OCI-LY1 (cell line): ENCODE data around the gene WDR43.

ENCODE experiments used
- H2AFZ ChIP-seq: fragments of 200-600 bp; sonication (generic), shearing (Covaris generic); 2 replicates; pipeline ENCODE4 v1.6.0; 2014; ENCODE audit warnings: antibody characterized with exemption, mild to moderate bottlenecking, low read length
- H3F3A ChIP-seq: fragments of 200-600 bp; sonication (generic), shearing (Covaris generic); 2 replicates; pipeline ENCODE4 v1.6.0; 2014; ENCODE audit warnings: mild to moderate bottlenecking, antibody characterized with exemption, low read length, moderate library complexity; ENCODE audit not compliant: insufficient read depth
- H3K27ac ChIP-seq: fragments of 200-600 bp; sonication (generic); 2 replicates; pipeline ENCODE4 v1.5.1; 2014; ENCODE audit warnings: low read length, mixed run types, mild to moderate bottlenecking, low read depth; ENCODE audit not compliant: poor library complexity, severe bottlenecking
- H3K27me3 ChIP-seq: fragments of 200-600 bp; sonication (generic); 2 replicates; pipeline ENCODE4 v1.6.0; 2014; ENCODE audit warnings: antibody characterized with exemption, mild to moderate bottlenecking, low read length, moderate library complexity; ENCODE audit not compliant: insufficient read depth
- H3K36me3 ChIP-seq: fragments of 200-600 bp; sonication (generic); 2 replicates; pipeline ENCODE4 v1.6.1; 2014; ENCODE audit warnings: mild to moderate bottlenecking, antibody characterized with exemption, low read length, moderate library complexity, mixed read lengths; ENCODE audit not compliant: insufficient read depth
- H3K4me1 ChIP-seq: fragments of 200-600 bp; sonication (generic); 2 replicates; pipeline ENCODE4 v1.5.1; 2014; ENCODE audit warnings: mild to moderate bottlenecking, low read length, moderate library complexity; ENCODE audit not compliant: insufficient read depth, severe bottlenecking
- H3K4me2 ChIP-seq: fragments of 200-600 bp; sonication (generic), shearing (Covaris generic); 2 replicates; pipeline ENCODE4 v1.6.1; 2014; ENCODE audit warnings: low read length
- H3K4me3 ChIP-seq: fragments of 200-600 bp; sonication (generic); 2 replicates; pipeline ENCODE4 v1.5.1; 2014; ENCODE audit warnings: low read length, low read depth, mild to moderate bottlenecking, mixed read lengths; ENCODE audit not compliant: poor library complexity, severe bottlenecking
- H3K79me2 ChIP-seq: fragments of 200-600 bp; shearing (Covaris generic); 2 replicates; pipeline ENCODE4 v1.6.1; 2016; ENCODE audit warnings: mixed run types, low read length, mixed read lengths; ENCODE audit not compliant: insufficient read depth
- H3K9ac ChIP-seq: fragments of 200-600 bp; sonication (generic), shearing (Covaris generic); 2 replicates; pipeline ENCODE4 v1.6.1; 2014; ENCODE audit warnings: mild to moderate bottlenecking, low read length, mixed read lengths
- H3K9me2 ChIP-seq: fragments of 200-600 bp; sonication (generic), shearing (Covaris generic); 2 replicates; pipeline ENCODE4 v1.6.1; 2014; ENCODE audit warnings: low read depth, mild to moderate bottlenecking, low read length, mixed read lengths
- H3K9me3 ChIP-seq: fragments of 200-600 bp; shearing (Covaris generic); 2 replicates; pipeline ENCODE4 v1.6.1; 2014; ENCODE audit warnings: low read length, mixed read lengths
- H4K20me1 ChIP-seq: fragments of 200-600 bp; sonication (generic), shearing (Covaris generic); 2 replicates; pipeline ENCODE4 v1.6.0; 2016; ENCODE audit warnings: mild to moderate bottlenecking, low read length; ENCODE audit not compliant: insufficient read depth
- CTCF ChIP-seq: fragments of 200-600 bp; sonication (generic), shearing (Covaris generic); IDR thresholded peaks from 2 replicates; pipeline ENCODE4 v1.5.1; 2017; ENCODE audit warnings: mild to moderate bottlenecking, antibody characterized with exemption, low read length, moderate library complexity, mixed read lengths
- EZH2 ChIP-seq: fragments of 200-600 bp; sonication (generic), shearing (Covaris generic); IDR thresholded peaks from 2 replicates; pipeline ENCODE4 v1.8.0; 2017; ENCODE audit warnings: borderline replicate concordance, mixed run types, mild to moderate bottlenecking, antibody characterized with exemption, low read length, moderate library complexity, mixed read lengths

WDR43 gene

GRCh38 chr2:28958689-28959088 is 64.2 kb downstream of the WDR43 start:
- no peak for TF ChIP-seq EZH2
- TF ChIP-seq CTCF: peak; percentile 65
- H2AFZ ChIP-seq: no peak overlapping the region
- H3K9me2 ChIP-seq: no peaks in the 10 kb centered on the region
- H3K4me2 ChIP-seq: no peak overlapping the region
- no peaks in the 10 kb centered on the region for H3K36me3 ChIP-seq
- no peak overlapping the region for H3K9ac ChIP-seq
- no peaks in the 10 kb centered on the region for H4K20me1 ChIP-seq
- no peaks in the 10 kb centered on the region for H3K79me2 ChIP-seq
- H3K27me3 ChIP-seq: no peaks in the 10 kb centered on the region
- H3K4me1 ChIP-seq: no peaks in the 10 kb centered on the region
- H3K27ac ChIP-seq: no peak overlapping the region
- no peaks in the 10 kb centered on the region for H3F3A ChIP-seq
- H3K4me3 ChIP-seq: no peak overlapping the region
- H3K9me3 ChIP-seq: no peaks in the 10 kb centered on the region

GRCh38 chr2:28960401-28960800 is 65.9 kb downstream of the WDR43 start:
- no peaks in the 10 kb centered on the region for H3K79me2 ChIP-seq
- no peak overlapping the region for H3K4me2 ChIP-seq
- no peak overlapping the region for H3K27ac ChIP-seq
- no peak overlapping the region for H2AFZ ChIP-seq
- no peaks in the 10 kb centered on the region for H4K20me1 ChIP-seq
- no peaks in the 10 kb centered on the region for H3K4me1 ChIP-seq
- H3F3A ChIP-seq: no peaks in the 10 kb centered on the region
- no peaks in the 10 kb centered on the region for H3K36me3 ChIP-seq
- H3K9me3 ChIP-seq: no peaks in the 10 kb centered on the region
- no peak for TF ChIP-seq CTCF
- no peak for TF ChIP-seq EZH2
- H3K4me3 ChIP-seq: no peak overlapping the region
- no peaks in the 10 kb centered on the region; the same call in 1 of the 2 replicates for H3K27me3 ChIP-seq
- no peaks in the 10 kb centered on the region for H3K9me2 ChIP-seq
- H3K9ac ChIP-seq: no peak overlapping the region

GRCh38 chr2:28962505-28962904 is 68.0 kb downstream of the WDR43 start:
- H3K9me2 ChIP-seq: no peaks in the 10 kb centered on the region
- no peak overlapping the region for H3K4me3 ChIP-seq
- no peaks in the 10 kb centered on the region; the same call in 1 of the 2 replicates for H3K27me3 ChIP-seq
- H3F3A ChIP-seq: no peaks in the 10 kb centered on the region
- H3K9me3 ChIP-seq: no peaks in the 10 kb centered on the region
- H3K4me2 ChIP-seq: no peak overlapping the region
- H3K36me3 ChIP-seq: no peaks in the 10 kb centered on the region
- H4K20me1 ChIP-seq: no peaks in the 10 kb centered on the region
- no peaks in the 10 kb centered on the region for H3K4me1 ChIP-seq
- H2AFZ ChIP-seq: no peak overlapping the region
- no peak overlapping the region for H3K27ac ChIP-seq
- no peak for TF ChIP-seq EZH2
- no peak for TF ChIP-seq CTCF
- H3K9ac ChIP-seq: no peak overlapping the region
- no peaks in the 10 kb centered on the region for H3K79me2 ChIP-seq
